HG03139 (cell line): ENCODE results near the gene CNBD2.
"Not testable (repeated sequence)": the region's sequence is repeated elsewhere in the genome, so short reads cannot be mapped to it uniquely, and the experiment has no call there.

Source experiments
- ATAC-seq: cut with Tn5 transposase; IDR thresholded peaks from one replicate; pipeline ENCODE4 v1.9.1; 2021; ENCODE audit not compliant: unreplicated experiment

CNBD2 gene

GRCh38 chr20:36060676-36061075 lies 92.3 kb downstream of the CNBD2 start:
- no peak for ATAC-seq

GRCh38 chr20:36061754-36062153 lies 93.4 kb downstream of the CNBD2 start:
- no peak for ATAC-seq

DNA sequence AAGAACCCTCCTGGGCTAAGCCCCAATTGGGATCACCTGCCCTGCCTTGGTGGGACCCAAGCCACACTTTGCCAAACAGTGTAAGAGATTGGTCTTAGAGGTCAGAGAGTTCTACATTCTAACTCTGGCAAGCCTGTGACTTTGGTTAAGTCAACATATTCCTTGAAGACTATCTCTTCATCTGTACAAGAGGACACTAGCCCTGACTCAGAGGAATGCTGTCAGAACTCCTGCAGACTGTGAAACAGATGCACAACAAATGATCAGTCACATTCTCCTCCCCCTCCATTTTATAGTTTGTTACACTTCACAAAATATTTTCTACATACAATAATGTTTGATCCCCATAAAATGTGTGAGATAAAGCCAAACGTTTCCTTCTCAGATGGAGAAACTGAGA lies 94.4 kb downstream of the CNBD2 start:
- ATAC-seq = no peak

DNA sequence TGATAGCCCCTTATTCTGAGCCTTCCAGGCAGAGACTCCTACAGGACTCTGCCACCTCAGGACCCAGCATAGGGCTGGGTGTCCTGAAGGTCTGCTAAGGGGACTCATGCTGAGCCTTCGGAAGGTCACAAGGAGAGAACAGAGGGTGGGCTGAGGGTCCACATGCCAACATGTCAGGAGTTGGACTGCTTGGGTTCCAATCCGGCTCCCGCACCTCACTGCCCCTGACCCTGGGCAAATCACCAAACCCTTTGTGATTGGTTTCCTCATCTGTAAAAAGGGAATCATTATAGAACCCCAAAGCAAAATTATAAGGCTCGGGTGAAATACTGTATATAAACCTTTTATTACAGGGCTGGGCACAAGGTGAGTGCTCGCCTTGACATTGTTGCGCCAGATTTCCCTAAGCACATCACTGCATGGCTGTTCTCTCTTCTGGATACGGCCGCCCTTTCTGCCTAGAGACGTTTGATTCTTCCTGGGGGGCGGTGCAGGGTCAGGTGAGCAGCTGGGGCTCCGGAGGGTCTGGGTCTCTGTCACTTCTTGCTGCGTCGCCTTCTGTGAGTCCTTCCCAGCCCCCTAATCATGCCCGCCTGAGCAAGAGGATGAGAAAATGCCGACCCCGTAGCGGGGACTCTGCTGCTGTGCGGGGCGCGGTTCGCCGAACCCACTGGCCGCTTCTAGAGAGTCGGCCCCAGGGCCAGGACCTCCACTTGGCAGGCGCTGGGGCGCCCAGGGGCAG lies 95.7 kb downstream of the CNBD2 start:
- no peak for ATAC-seq

DNA sequence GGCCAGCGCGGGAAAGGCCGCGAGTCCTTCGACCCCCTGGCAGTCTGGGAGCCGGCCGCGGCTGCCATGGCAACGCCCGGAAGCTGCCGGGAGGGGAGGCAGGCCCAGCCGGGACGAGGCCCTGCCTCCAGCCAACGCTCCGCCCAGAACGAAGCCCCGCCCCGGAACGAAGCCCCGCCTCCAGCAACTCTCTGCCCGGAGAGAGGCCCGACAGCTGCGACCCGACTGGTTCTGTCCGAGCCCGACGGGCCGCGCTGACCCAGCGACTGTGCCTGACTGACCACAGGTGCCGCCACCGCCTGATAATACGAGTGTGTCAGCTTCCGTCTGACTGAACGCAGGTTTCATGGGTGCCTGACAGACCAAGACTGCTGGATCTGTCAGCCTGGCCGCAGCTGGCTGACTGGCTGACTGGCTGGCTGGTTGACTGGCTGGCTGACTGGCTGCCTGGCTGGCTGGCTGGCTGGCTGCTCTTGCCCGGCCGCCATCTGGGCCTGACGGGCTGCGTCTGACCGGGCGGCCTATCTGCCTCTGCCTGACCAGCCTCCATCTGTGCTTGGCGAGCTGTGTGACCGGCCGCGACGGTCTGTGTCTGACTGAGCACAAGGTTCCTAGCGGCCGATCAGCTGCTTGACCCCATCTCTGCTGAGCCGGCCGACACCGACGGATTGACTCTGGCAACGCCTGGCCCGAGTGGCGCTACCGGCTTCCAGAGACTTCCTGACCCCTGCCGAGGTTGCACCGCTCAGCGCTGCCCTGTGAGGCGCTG lies 96.5 kb downstream of the CNBD2 start:
- peak; percentile 89 for ATAC-seq

DNA sequence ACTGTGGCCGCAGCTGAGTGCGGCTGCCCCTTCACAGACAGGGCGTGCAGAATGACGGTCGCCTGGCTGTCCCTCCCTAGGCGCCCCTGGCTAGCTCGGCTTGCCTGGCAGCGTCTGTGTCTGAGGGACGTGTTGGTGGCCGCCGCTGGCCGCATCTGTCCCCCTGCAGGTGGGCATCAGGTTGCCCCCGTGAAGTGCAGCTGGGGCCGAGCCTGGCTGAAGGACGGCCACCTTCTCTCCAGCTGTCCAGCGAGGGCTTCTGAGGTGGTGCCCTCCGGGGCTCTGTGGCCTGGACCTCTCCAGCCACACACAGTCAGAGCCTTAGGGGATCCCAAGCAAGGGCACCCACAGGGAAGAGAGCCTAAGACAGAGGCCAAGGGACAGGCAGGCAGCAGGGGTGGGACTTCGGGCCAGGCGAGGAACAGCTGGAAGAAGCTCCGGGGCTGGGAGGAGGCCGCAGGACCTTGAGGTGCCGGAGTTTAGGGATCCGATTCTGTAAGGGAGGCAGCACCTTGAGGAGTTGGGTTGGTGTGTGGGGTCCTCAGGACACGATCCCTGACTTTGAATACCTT lies 97.1 kb downstream of the CNBD2 start:
- no peak for ATAC-seq

DNA sequence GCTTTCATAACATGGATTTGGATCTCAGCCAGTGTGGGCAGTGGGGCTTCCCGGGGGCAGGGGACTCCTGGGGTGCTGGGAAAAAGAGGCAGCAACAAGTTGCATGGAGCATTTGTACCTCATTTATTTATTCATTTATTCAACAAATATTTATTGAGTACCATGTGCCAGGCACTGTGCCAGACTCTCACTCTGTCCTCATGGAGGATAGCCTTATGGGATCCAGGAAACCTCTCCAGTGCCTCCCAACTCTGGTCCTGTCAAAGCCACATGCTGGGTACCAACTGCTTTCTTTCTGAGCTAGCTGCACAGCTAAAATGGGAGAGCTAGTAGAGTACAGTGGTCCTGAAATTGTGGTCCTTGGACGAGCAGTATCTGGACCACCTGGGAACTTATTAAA lies 98.4 kb downstream of the CNBD2 start:
- ATAC-seq = no peak

DNA sequence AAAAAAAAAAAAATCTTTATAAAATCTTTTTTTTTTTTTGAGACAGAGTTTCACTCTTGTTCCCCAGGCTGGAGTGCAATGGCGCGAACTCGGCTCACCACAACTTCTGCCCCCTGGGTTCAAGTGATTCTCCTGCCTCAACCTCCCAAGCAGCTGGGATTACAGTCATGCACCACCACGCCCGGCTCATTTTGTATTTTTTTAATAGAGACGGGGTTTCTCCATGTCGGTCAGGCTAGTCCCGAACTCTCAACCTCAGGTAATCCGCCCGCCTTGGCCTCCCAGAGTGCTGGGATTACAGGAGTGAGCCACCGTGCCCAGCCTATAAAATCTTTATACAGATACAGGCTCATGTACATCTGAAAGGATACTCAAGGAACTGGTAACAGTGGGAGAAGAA lies 100.1 kb downstream of the CNBD2 start:
- ATAC-seq = not testable (repeated sequence)

DNA sequence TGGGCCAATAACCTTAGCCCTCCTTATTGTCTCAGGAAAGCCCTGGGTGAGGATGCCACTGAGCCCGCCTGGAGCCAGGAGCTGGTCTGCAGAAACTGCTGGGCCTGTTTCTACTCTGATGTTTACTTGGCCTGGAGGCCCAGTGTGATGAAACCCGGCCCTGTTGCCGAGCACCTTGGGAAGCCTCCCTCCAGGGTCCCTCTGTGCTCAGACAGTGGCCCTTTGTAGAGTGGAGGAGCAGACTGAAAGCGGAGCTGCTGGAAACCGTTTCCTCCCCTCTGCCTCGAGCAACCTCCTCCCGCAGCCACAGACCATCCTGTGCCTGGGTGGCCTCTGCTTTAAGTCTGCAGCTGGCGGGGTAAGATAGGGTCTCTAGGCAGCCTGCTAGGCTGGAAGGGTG lies 102.1 kb downstream of the CNBD2 start:
- ATAC-seq = no peak

DNA sequence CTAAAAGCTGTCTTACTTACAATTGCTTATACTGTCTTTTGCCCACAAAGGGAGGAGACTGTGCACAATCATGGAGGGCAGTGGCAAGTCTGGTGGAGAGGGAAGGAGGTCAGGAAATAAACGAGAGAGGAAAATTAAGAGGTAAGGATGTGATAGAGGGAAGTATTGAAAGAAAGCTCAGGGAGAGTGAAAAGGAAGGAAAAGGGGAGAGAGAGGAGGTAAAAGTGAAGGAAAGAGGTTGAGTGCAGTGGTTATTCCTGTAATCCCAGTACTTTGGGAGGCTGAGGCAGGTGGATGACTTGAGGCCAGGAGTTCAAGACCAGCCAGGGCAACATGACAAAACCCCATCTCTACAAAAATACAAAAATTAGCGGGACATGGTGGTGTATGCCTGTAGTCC lies 103.5 kb downstream of the CNBD2 start:
- ATAC-seq = no peak

DNA sequence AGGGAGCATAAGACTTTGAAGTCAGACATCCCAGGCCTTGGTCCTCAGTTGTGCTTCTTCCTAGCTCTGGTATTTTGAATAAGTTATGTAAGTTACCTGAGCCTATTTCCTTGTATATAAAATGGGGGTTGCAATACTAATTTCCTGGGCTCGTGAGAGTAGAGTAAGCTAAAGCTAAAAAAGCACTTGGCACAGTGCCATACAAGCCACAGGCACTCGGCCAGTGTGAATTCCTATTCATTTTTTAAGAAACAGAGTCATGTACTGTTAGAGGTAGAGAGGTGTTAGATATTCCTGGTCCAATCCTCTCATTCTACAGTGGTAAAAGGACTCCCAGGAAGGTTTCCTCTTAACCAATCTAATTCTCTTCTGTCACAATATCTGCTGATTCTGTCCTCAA lies 106.6 kb downstream of the CNBD2 start:
- ATAC-seq = no peak

DNA sequence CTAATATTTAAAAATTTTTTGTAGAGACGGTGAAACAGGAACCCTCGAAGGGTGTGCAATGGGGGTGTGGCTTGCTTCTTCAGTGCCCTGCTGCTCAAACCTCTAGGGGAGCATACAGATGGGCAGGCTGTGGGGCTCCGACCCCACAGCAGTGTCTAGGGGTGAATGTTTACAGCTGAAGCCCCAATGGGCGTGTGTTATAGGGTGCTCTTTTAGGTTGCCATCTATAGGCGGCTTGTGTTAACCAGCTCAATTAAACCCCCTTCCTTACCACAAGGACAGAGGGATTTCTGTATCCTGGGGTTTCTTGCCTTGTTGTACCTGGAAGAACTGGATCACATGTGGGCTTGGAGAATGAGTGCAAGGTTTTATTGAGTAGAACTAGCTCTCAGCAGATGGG lies 109.4 kb downstream of the CNBD2 start:
- not testable (repeated sequence) for ATAC-seq

- ATAC-seq = no peak
Observed at GRCh38 chr20:36079486-36079885, 111.1 kb downstream of the CNBD2 start.

DNA sequence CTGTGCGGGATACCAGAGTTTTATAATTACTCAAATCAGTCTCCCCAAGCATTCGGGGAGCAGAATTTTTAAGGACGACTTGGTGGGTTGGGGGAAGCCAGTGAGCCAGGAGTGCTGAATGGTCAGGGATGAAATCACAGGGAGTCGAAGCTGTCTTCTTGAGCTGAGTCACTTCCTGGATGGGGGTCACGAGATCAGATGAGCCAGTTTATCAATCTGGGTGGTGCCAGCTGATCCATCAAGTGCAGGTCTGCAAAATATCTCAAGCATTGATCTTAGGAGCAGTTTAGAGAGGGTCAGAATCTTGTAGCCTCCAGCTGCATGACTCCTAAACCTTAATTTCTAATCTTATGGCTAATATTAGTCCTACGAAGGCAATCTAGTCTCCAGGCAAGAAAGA lies 111.6 kb downstream of the CNBD2 start:
- ATAC-seq = not testable (repeated sequence)
